HL-60 (cell line): ENCODE measurements around the gene ERBB4.

Experiments
- CTCF ChIP-seq: IDR thresholded peaks from one replicate; pipeline ENCODE4 v1.5.1; 2011; ENCODE audit warnings: low read length, control low read depth, inconsistent platforms; ENCODE audit not compliant: insufficient read depth
- POLR2AphosphoS5 ChIP-seq: IDR thresholded peaks from 2 replicates; pipeline ENCODE4 v1.6.1; 2012; ENCODE audit warnings: low read depth
- SPI1 ChIP-seq: IDR thresholded peaks from 2 replicates; pipeline ENCODE4 v1.6.1; 2012; ENCODE audit warnings: low read depth, mild to moderate bottlenecking, borderline replicate concordance

DNA sequence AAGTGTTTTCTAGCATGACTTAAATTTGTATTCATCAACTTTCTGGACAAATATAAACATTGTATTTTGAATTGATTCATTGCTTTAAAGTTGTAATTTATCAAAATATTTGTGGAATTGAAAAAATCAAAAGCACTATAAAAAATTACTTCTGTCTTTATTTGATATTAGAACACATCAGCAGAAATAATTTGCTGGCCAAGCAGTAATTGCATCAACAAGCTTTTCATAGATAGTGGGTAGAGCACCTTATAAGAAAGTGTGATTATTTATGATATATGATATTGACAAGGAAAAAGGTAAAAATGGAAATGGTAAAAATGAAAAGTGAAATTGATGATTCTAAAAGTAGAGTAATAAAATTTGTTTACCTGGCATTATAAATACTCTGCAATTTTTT lies 1121.1 kb downstream of the ERBB4 start:
- TF ChIP-seq CTCF (no peak), SPI1 (no peak), POLR2AphosphoS5 (no peak)
